Loucy (cell line): Measurements from ENCODE around the gene LTBP1.

ENCODE experiments used
- H2AFZ ChIP-seq: fragments of 200-600 bp; sonication (generic); 2 replicates; pipeline ENCODE4 v1.6.0; 2016; ENCODE audit warnings: antibody characterized with exemption, mild to moderate bottlenecking, low read length, moderate library complexity
- H3F3A ChIP-seq: fragments of 200-600 bp; 2 replicates; pipeline ENCODE4 v1.6.0; 2016; ENCODE audit warnings: antibody characterized with exemption, low read depth, mild to moderate bottlenecking
- H3K27me3 ChIP-seq: fragments of 200-600 bp; sonication (generic); 2 replicates; pipeline ENCODE4 v1.6.1; 2014; ENCODE audit warnings: low read length, mild to moderate bottlenecking; ENCODE audit not compliant: insufficient read depth, poor library complexity, severe bottlenecking
- H3K36me3 ChIP-seq: fragments of 200-600 bp; sonication (generic); 2 replicates; pipeline ENCODE4 v1.6.1; 2016; ENCODE audit warnings: low read length; ENCODE audit not compliant: insufficient read depth
- H3K4me1 ChIP-seq: fragments of 200-600 bp; sonication (generic); 2 replicates; pipeline ENCODE4 v1.5.1; 2014; ENCODE audit warnings: low read length, mild to moderate bottlenecking; ENCODE audit not compliant: insufficient read depth, poor library complexity, severe bottlenecking
- H3K4me2 ChIP-seq: fragments of 200-600 bp; sonication (generic); 2 replicates; pipeline ENCODE4 v1.6.0; 2014; ENCODE audit warnings: antibody characterized with exemption, low read length, low read depth, mild to moderate bottlenecking; ENCODE audit not compliant: poor library complexity, severe bottlenecking
- H3K4me3 ChIP-seq: fragments of 200-600 bp; sonication (generic); 2 replicates; pipeline ENCODE4 v1.5.1; 2014; ENCODE audit warnings: low read length, mild to moderate bottlenecking, mixed read lengths; ENCODE audit not compliant: poor library complexity, severe bottlenecking
- H3K79me2 ChIP-seq: fragments of 200-600 bp; sonication (generic); 2 replicates; pipeline ENCODE4 v1.6.1; 2014; ENCODE audit warnings: low read length; ENCODE audit not compliant: insufficient read depth
- H3K9ac ChIP-seq: fragments of 200-600 bp; sonication (generic); 2 replicates; pipeline ENCODE4 v1.6.0; 2014; ENCODE audit warnings: mild to moderate bottlenecking, low read depth, low read length, moderate library complexity; ENCODE audit not compliant: poor library complexity, severe bottlenecking
- H3K9me2 ChIP-seq: fragments of 200-600 bp; sonication (generic); replicated peaks from 2 replicates; pipeline ENCODE4 v1.6.1; 2016; ENCODE audit warnings: low read depth, low read length, mixed read lengths
- H3K9me3 ChIP-seq: fragments of 200-600 bp; sonication (generic); 2 replicates; pipeline ENCODE4 v1.6.1; 2014; ENCODE audit warnings: mild to moderate bottlenecking, antibody characterized with exemption, low read length, low read depth; ENCODE audit not compliant: insufficient read depth
- H4K20me1 ChIP-seq: fragments of 200-600 bp; sonication (generic); 2 replicates; pipeline ENCODE4 v1.6.0; 2014; ENCODE audit warnings: antibody characterized with exemption, low read length, mild to moderate bottlenecking; ENCODE audit not compliant: insufficient read depth, poor library complexity, severe bottlenecking
- EZH2phosphoT487 ChIP-seq: fragments of 200-600 bp; IDR thresholded peaks from 2 replicates; pipeline ENCODE4 v1.6.1; 2018; ENCODE audit warnings: antibody characterized with exemption, mild to moderate bottlenecking, moderate library complexity, borderline replicate concordance
- TF ChIP-seq, protein P1 (sequence below): fragments of 200-600 bp; sonication (generic); conservative IDR thresholded peaks from 2 replicates; pipeline ENCODE4 v1.5.1; 2014; ENCODE audit warnings: mild to moderate bottlenecking, antibody characterized with exemption, low read length

The LTBP1 gene

DNA sequence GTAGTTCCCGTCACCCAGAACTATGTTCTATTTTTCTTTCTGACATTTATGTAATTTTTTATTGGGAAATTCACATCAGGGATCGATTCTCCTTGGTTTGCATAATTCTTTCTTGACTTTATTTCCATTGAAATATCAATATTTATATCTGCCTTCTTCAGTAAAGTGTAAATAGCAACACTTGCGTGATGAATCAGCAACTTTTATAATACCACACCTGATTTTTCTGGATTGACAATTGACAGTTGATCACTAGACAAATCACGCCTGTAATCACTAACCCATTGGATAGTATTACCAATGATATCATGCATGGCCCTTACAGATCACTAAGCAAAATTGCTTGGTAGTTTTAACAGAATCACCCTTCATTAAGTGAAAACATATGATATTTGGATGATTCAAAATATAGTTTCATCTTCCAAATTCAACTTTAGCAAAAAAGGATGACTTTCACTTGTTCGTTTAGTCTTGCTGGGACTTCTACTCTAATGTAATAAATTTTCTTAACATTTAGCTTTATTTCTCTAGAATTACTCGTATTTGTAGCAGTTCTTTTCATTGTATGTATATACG is 390.7 kb downstream of the LTBP1 start:
- H3K9me3 ChIP-seq, result no peaks in the 10 kb centered on the region
- H3K27me3 ChIP-seq, result peaks cover 6% of the 10 kb centered on the region
- H4K20me1 ChIP-seq, result no peaks in the 10 kb centered on the region
- H3K9ac ChIP-seq, result no peak overlapping the region
- H3K79me2 ChIP-seq, result no peaks in the 10 kb centered on the region
- no peaks in the 10 kb centered on the region for H3K9me2 ChIP-seq
- TF ChIP-seq, protein P1, sequence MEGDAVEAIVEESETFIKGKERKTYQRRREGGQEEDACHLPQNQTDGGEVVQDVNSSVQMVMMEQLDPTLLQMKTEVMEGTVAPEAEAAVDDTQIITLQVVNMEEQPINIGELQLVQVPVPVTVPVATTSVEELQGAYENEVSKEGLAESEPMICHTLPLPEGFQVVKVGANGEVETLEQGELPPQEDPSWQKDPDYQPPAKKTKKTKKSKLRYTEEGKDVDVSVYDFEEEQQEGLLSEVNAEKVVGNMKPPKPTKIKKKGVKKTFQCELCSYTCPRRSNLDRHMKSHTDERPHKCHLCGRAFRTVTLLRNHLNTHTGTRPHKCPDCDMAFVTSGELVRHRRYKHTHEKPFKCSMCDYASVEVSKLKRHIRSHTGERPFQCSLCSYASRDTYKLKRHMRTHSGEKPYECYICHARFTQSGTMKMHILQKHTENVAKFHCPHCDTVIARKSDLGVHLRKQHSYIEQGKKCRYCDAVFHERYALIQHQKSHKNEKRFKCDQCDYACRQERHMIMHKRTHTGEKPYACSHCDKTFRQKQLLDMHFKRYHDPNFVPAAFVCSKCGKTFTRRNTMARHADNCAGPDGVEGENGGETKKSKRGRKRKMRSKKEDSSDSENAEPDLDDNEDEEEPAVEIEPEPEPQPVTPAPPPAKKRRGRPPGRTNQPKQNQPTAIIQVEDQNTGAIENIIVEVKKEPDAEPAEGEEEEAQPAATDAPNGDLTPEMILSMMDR, result no peak
- TF ChIP-seq EZH2phosphoT487, result no peak
- H3K4me3 ChIP-seq, result no peak overlapping the region
- H3K36me3 ChIP-seq, result no peaks in the 10 kb centered on the region
- peaks cover 6% of the 10 kb centered on the region for H3K4me1 ChIP-seq
- 0 out of 2 replicates have a peak, but pooled peaks cover 2% of the 10 kb centered on the region for H3F3A ChIP-seq
- no peak overlapping the region for H2AFZ ChIP-seq
- no peak overlapping the region for H3K4me2 ChIP-seq

DNA sequence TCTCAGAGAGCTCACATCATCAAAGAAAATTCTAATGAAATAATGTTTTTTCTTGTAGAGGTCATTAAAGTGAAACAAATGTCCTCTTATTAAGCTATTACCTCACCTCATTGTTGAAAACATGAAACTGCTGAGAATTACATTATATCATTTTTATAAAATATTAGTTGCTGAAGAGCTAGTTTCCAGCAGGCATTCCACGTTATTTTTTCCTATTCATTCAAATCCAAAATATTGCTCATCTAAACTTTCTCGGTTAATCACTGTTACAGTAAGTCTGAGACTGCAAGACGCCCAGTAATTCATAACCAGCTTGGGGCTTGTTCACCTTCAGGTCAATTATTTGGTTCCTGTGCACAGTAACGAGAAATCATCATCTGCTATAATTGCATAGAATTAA is 391.2 kb downstream of the LTBP1 start:
- no peak overlapping the region for H3K9ac ChIP-seq
- no peaks in the 10 kb centered on the region for H3K9me2 ChIP-seq
- peaks cover 6% of the 10 kb centered on the region for H3K4me1 ChIP-seq
- no peak for TF ChIP-seq EZH2phosphoT487
- 0 out of 2 replicates have a peak, but pooled peaks cover 2% of the 10 kb centered on the region for H3F3A ChIP-seq
- H3K27me3 ChIP-seq, result peaks cover 7% of the 10 kb centered on the region
- no peaks in the 10 kb centered on the region for H3K36me3 ChIP-seq
- no peaks in the 10 kb centered on the region for H4K20me1 ChIP-seq
- no peaks in the 10 kb centered on the region for H3K9me3 ChIP-seq
- no peak overlapping the region for H3K4me3 ChIP-seq
- no peak overlapping the region for H3K4me2 ChIP-seq
- H3K79me2 ChIP-seq, result no peaks in the 10 kb centered on the region
- no peak overlapping the region for H2AFZ ChIP-seq

DNA sequence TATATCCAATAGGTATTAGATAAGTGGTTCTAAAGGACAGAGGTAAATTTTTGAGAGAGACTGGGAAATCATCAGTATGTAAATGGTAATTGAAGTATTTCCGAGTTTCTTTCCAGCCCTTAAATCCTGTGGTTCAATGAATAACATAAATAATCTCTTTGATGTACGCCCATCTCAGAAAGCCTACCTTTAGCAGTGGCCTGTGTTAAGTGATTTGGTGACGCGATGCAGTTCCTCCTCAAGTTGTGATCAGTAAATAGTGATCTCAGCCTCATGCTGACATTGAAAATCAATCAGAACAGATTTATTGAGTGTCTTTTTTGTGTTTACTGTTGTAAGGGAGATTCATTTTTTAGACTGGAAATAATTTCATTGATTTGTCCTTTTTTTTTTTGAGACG is 392.5 kb downstream of the LTBP1 start:
- Histone ChIP-seq H3K36me3 (no peaks in the 10 kb centered on the region), H3K79me2 (no peaks in the 10 kb centered on the region), H3K4me3 (no peak overlapping the region), H3K27me3 (peaks cover 7% of the 10 kb centered on the region), H3F3A (0 out of 2 replicates have a peak, but pooled peaks cover 2% of the 10 kb centered on the region), H3K9me3 (no peaks in the 10 kb centered on the region), H3K9ac (no peak overlapping the region), H4K20me1 (no peaks in the 10 kb centered on the region), H3K4me1 (peaks cover 17% of the 10 kb centered on the region), H3K9me2 (no peaks in the 10 kb centered on the region), H3K4me2 (no peak overlapping the region), H2AFZ (no peak overlapping the region)
- TF ChIP-seq, protein P1, result no peak
- no peak for TF ChIP-seq EZH2phosphoT487

DNA sequence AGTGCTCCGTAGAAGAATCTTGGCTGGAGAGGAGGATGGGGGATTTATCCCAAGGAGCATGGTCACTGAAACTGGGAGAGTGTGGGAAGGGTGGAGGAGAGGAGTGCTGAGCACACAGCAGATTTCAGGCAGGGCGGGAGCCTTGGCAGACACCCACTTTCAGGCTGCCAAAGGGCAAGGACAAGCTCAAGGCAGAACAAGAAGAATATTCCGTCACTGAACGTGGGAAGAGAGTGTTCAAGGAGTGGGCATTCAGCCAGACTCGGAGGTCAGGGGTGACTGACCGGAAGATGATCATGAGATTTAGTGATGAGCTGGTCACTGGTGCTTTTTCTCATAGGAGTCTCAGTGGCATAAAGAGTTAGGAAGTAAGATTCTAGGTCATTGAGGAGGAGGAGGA is 393.5 kb downstream of the LTBP1 start:
- Histone ChIP-seq H4K20me1 (no peaks in the 10 kb centered on the region), H3K4me1 (peaks cover 24% of the 10 kb centered on the region), H3K27me3 (peaks cover 7% of the 10 kb centered on the region), H3K79me2 (no peaks in the 10 kb centered on the region), H3K9ac (no peak overlapping the region), H3K9me2 (no peaks in the 10 kb centered on the region), H2AFZ (no peak overlapping the region), H3K36me3 (no peaks in the 10 kb centered on the region), H3F3A (0 out of 2 replicates have a peak, but pooled peaks cover 2% of the 10 kb centered on the region), H3K9me3 (no peaks in the 10 kb centered on the region), H3K4me2 (no peak overlapping the region), H3K4me3 (no peak overlapping the region)
- TF ChIP-seq, protein P1, result no peak
- no peak for TF ChIP-seq EZH2phosphoT487
